Thyroid gland (tissue), 4 donors: ENCODE measurements around the gene KDM4B.

Source experiments
- POLR2A ChIP-seq, 2 donors: fragments of 450-650 bp; IDR thresholded peaks; one replicate each; pipeline ENCODE4 v1.6.1; 2017; ENCODE audit warnings: antibody characterized with exemption in 2 of 2, mild to moderate bottlenecking in 2 of 2, moderate library complexity in 1 of 2
- TF ChIP-seq, protein P1 (sequence below), 6 experiments: fragments of 200-600 bp in 3 of 6; fragments of 450-650 bp in 3 of 6; sonication (generic) in 3 of 6; IDR thresholded peaks; one replicate each; pipeline ENCODE4 v1.5.1; 2016 to 2019; ENCODE audit warnings: antibody characterized with exemption in 6 of 6, mild to moderate bottlenecking in 2 of 6, inconsistent platforms in 1 of 6, moderate library complexity in 1 of 6

GRCh38 chr19:5110546-5110945 is 141.6 kb downstream of the KDM4B start:
- TF ChIP-seq, protein P1, sequence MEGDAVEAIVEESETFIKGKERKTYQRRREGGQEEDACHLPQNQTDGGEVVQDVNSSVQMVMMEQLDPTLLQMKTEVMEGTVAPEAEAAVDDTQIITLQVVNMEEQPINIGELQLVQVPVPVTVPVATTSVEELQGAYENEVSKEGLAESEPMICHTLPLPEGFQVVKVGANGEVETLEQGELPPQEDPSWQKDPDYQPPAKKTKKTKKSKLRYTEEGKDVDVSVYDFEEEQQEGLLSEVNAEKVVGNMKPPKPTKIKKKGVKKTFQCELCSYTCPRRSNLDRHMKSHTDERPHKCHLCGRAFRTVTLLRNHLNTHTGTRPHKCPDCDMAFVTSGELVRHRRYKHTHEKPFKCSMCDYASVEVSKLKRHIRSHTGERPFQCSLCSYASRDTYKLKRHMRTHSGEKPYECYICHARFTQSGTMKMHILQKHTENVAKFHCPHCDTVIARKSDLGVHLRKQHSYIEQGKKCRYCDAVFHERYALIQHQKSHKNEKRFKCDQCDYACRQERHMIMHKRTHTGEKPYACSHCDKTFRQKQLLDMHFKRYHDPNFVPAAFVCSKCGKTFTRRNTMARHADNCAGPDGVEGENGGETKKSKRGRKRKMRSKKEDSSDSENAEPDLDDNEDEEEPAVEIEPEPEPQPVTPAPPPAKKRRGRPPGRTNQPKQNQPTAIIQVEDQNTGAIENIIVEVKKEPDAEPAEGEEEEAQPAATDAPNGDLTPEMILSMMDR (IDR thresholded peaks at IDR 0.05) = no peak
- TF ChIP-seq POLR2A (IDR thresholded peaks at IDR 0.05) = no peak
